Neural progenitor cell (in vitro differentiated cells): ENCODE results near the gene ZNF536.

Experiments
- CTCF ChIP-seq: fragments of 200-600 bp; sonication (generic); IDR thresholded peaks from 2 replicates; pipeline ENCODE4 v1.5.1; 2017; ENCODE audit warnings: antibody characterized with exemption, mild to moderate bottlenecking
- EZH2 ChIP-seq: fragments of 200-600 bp; sonication (generic); IDR thresholded peaks from 2 replicates; pipeline ENCODE4 v1.6.1; 2017; ENCODE audit warnings: antibody characterized with exemption, mild to moderate bottlenecking, moderate library complexity
- EZH2phosphoT487 ChIP-seq: fragments of 200-600 bp; sonication (generic); IDR thresholded peaks from 2 replicates; pipeline ENCODE4 v1.6.1; 2017; ENCODE audit warnings: antibody characterized with exemption

DNA sequence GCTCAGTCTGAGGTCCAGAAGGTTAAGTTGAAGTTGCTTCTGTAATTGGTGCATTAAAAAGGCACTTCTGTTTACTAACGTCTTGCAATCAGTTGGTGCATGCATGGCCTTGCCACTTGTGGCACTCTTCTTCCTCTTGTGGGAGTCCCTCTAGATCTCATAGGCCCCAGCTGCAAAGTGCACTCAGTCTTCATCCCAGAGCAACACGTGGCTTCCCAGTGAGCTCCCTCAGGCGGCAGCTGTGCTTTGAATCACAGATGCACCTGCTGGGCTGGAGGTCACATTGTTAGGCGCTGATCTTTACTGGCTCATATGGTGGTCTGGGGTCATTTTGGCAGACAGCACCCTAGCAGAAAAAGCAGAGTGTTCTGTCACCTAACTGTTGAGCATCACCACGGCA, 215.7 kb downstream of the ZNF536 start:
- TF ChIP-seq CTCF: no peak
- no peak for TF ChIP-seq EZH2
- TF ChIP-seq EZH2phosphoT487: no peak
